GM19467 (cell line): ENCODE measurements around the gene GAS2L1.

Source experiments
- ATAC-seq: cut with Tn5 transposase; IDR thresholded peaks from one replicate; pipeline ENCODE4 v1.9.1; 2021; ENCODE audit warnings: mild to moderate bottlenecking, moderate library complexity; ENCODE audit not compliant: unreplicated experiment

GAS2L1 gene

GRCh38 chr22:29325785-29326315 lies 19.4 kb downstream of the GAS2L1 start:
- ATAC-seq, result no peak

- ATAC-seq, result no peak
Measured at GRCh38 chr22:29326481-29326880, 20.0 kb downstream of the GAS2L1 start.

- ATAC-seq, result no peak
Measured at GRCh38 chr22:29327089-29327764, 20.8 kb downstream of the GAS2L1 start.

GRCh38 chr22:29328055-29328454 lies 21.6 kb downstream of the GAS2L1 start:
- ATAC-seq, result no peak

- ATAC-seq, result no peak
Measured at GRCh38 chr22:29328566-29329500, 22.4 kb downstream of the GAS2L1 start.

GRCh38 chr22:29329581-29329980 lies 23.1 kb downstream of the GAS2L1 start:
- no peak for ATAC-seq

GRCh38 chr22:29330291-29330690 lies 23.8 kb downstream of the GAS2L1 start:
- ATAC-seq, result no peak

- ATAC-seq, result no peak
Measured at GRCh38 chr22:29330753-29331152, 24.3 kb downstream of the GAS2L1 start.

GRCh38 chr22:29331213-29331612 lies 24.8 kb downstream of the GAS2L1 start:
- no peak for ATAC-seq

GRCh38 chr22:29331658-29332300 lies 25.3 kb downstream of the GAS2L1 start:
- ATAC-seq, result no peak

GRCh38 chr22:29332886-29333496 lies 26.5 kb downstream of the GAS2L1 start:
- no peak for ATAC-seq

GRCh38 chr22:29334148-29334547 lies 27.7 kb downstream of the GAS2L1 start:
- ATAC-seq, result no peak

GRCh38 chr22:29334696-29335344 lies 28.4 kb downstream of the GAS2L1 start:
- ATAC-seq, result no peak

GRCh38 chr22:29335656-29336055 lies 29.2 kb downstream of the GAS2L1 start:
- ATAC-seq, result no peak

GRCh38 chr22:29336751-29337490 lies 30.5 kb downstream of the GAS2L1 start:
- no peak for ATAC-seq

GRCh38 chr22:29337631-29338284 lies 31.3 kb downstream of the GAS2L1 start:
- no peak for ATAC-seq

GRCh38 chr22:29338398-29338797 lies 31.9 kb downstream of the GAS2L1 start:
- ATAC-seq, result no peak

- no peak for ATAC-seq
Measured at GRCh38 chr22:29339381-29340235, 33.2 kb downstream of the GAS2L1 start.
